CMK (cell line): ENCODE results near the gene COQ8A.
"Not testable (repeated sequence)": the region's sequence is repeated elsewhere in the genome, so short reads cannot be mapped to it uniquely, and the experiment has no call there.

Experiments
- DNase-seq: peaks from one replicate; pipeline ENCODE4 v3.0.0-alpha.2; 2010; ENCODE audit warnings: low read depth

Gene COQ8A

DNA sequence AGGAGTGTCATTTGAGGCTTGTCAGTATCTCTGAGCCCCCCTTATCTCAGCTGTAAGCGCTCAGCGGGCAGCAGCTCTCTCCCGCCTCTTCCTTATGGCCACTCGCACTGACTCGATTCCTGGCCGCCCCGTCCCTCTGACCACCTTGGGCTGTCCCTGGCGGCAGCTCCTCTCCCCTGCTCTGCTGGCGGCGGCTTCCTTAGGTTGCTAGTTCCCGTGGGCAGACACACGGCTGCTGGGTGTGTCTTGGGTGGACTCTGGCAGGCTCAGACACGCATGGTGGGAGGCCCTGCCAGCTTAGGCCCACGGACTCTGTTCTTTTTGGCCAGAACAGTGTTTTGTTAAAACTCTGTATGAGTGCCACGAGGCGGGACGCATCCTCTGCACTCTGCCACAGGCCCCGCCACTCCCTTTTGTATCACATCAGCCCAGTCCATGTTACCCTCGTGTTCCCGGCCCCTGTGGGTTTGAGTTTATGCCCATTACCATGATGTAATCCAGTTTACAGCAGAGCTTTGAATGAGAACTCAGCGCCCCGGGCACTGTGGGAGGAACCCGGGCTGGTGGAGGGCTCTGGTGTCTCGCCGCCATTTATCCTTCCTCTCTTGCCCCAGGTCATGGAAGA is 45.9 kb downstream of the COQ8A start:
- no peak for DNase-seq

DNA sequence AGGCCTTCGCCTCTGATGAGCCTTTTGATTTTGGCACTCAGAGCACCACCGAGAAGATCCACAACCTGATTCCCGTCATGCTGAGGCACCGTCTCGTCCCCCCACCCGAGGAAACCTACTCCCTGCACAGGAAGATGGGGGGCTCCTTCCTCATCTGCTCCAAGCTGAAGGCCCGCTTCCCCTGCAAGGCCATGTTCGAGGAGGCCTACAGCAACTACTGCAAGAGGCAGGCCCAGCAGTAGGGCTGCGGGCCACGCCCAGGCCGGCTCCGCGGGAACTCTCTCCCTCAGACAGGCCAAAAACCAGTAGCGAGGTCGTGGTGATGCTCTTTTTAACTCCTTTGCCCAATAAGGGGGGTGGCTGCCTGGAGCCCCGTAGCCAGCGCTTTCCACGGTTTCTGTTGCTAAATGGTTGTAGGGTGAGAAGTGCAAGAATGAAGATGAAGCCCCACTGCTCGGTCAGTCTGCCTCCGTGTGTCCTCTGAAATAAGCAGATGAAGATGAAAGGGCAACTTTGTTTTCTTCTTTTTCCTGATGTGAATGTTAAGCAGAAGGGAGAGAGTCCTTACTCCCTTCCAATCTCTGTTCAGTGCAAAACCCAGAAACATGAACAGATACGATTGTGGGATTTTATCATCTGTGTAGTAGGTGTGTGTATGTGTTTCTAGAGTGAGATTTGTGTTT is 46.5 kb downstream of the COQ8A start:
- no peak for DNase-seq

DNA sequence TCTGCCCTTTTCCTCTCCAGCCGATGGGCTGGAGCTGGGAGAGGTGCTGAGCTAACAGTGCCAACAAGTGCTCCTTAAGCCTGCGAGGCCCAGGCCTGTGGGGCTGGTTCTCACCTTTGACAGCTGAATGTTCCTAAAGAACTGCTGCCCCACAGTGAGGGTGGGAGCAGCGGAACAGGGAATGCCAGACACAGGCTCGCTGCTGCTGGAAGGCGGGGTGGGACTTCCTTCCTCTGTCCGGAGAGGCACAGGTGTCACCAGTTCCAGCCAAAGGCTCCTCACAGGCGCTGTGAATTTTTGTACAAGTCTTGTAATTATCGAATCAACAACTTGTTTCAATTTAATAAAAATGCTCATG is 47.1 kb downstream of the COQ8A start:
- no peak for DNase-seq

DNA sequence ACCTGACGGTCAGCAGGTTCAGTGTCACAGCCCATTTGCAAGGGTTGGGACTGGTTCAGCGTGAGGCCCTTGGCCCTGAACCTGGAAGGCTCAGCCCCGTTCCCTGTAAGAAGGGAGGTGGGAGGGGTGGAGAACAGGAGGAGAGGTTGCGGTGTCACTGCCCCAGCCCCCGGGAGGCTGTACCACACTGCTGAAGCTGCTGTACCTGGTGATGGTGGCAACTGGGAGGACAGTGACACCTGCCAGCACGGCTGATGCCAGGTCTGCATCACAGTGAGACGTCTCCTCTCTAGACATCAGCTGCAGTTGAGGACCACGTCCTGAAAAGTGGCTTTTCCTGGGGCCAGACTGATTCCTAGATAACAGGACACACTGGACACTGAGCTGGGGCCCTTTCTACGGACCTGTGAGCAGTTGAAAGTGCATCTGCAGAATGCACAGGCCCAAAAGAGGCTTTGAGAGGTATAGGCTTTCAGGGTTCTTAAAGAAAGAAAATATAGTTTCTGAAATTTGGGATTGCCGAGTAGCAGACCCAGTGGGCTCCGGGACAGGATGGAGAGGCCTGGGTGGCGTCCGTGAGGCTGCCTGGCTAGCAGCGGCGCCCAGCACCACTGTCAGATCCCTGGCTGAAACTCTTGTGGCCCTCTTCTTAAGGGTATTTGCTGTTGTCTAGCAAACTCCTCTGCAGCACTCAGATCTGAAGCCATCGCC is 47.7 kb downstream of the COQ8A start:
- no peak for DNase-seq

DNA sequence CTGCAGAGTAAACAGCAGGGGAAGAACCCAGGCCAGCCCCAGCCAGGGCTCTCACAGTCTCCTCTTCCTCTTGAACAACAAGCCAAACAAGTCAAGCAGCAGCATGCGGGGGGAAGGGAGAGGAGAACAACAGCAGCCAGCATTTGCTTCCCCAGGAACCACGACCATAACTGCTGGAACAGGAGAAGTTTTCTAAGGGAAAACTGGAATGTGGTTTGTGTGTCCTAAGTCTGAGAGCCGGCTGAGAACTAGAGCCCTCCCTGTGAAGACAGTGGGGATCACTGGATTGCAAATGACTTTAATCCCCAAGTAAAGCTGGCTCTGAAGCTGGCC is 48.2 kb downstream of the COQ8A start:
- no peak for DNase-seq

DNA sequence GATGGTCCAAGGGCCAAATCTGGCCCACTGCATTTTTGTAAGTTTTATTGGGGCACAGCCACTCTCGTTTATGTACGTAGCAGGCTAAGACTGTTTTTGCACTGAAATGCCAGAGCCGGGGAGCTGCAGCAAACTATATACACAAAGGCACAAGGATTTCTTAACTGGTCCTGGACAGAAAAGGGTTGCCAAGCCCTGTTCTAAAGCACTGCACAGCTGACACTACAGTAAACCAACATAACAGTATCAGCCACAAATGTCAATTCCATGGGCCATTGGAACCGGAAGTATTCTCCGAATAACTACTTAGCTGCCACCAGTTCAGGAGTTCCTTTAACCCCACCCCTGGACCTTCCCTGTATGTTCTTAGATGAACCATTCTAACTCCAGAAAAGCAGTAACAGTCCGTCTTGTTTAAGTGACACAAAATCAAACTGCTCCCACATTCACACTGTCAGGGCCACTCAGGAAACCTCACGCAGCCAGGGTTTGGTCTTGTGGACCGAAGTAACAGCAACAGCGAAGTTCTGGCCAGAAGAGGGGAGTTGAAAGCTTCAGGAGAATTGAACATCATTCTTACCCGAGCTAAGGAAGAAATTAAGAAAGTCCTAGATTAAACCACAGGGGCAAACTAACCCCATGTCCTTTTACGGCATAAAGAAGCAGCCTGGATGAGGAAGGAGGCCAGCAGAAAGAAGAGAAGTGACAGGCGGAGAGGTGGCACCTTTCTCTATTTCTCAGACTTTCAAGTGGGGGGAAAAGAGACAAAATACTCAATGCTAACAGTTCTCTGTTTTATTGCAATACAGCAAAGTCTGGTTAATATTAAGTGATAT is 49.2 kb downstream of the COQ8A start:
- no peak for DNase-seq

DNA sequence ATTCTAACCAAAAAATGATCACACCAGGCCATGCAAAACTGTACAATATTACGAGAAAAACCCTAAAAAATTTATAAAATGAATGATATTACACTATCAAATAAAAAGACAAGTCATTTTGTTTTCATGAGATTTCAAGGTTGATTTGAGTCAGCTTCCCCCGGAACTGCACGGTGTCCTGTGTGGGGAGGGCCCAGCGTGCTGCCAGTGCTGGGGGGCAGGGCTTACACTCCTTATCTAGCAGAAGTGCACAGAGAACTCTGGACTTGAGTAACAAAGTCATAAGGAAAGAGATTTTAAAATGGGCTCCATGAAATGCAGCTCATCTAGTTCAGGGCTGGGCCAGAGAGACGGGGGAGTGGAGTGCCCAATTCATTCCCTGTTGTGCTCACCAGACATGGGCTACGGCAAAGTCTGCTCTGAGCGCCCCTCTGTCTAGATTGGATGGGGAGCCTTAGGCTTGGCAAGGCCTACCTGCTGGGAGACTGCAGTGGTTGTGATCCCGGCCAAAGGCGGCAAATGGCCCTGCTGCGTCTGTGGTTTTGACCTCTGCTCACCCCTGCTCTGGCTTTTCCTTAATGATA is 50.1 kb downstream of the COQ8A start:
- DNase-seq = no peak

DNA sequence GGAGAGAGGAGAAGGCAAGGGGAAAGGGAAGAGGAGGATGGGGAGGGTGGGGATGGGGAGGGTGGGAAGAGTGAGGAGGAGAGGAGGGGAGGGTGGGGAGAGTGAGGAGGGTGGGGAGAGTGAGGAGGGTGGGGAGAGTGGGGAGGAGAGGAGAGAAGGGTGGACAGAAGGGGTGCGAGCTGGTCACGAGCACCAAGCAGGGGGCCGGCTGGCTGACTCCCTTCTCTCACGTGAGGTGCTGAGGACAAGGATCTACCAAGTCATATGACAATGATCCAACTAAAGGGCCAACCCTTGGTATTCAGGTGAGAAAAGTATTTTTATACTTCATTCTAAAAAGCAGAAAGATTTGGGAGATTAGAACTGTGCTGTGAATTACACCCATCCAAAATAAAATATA is 51.8 kb downstream of the COQ8A start:
- no peak for DNase-seq

DNA sequence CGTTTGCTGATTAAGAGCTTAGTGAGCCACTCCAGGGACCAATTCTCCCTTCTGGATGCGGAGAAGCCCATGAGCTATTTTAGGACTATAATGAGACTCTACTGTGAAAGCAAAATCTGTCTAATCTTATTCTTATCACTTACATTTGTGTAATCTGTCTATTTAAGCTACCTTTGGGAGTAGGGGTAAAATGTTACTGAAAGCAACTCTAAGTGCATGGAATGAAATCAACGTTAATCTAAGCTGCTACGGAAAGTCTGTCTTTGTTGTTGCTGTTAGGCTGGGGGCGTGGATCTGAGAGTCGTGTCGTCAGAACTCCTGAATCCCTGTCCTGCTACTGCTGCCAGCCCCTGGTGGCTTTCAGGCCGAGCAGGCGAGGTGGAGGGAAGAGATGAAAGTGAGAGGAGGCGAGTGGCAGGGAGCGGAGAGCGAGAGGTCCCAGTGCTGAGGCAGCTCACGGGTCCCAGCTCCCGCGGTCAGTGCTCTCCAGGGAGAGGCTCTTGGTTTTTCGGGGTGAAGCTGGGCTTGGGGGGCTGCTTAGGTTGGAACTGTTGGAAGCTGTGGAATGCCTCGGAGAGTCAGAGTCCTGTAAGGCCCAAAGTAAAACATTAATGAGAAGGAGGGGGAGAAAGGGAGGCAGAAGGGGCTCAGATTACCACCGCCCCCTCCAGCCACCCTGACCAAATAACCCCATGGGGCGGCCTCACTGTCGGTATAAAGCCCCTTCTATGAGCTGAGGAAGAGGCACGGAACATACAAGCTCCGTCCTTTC is 53.9 kb downstream of the COQ8A start:
- no peak for DNase-seq

DNA sequence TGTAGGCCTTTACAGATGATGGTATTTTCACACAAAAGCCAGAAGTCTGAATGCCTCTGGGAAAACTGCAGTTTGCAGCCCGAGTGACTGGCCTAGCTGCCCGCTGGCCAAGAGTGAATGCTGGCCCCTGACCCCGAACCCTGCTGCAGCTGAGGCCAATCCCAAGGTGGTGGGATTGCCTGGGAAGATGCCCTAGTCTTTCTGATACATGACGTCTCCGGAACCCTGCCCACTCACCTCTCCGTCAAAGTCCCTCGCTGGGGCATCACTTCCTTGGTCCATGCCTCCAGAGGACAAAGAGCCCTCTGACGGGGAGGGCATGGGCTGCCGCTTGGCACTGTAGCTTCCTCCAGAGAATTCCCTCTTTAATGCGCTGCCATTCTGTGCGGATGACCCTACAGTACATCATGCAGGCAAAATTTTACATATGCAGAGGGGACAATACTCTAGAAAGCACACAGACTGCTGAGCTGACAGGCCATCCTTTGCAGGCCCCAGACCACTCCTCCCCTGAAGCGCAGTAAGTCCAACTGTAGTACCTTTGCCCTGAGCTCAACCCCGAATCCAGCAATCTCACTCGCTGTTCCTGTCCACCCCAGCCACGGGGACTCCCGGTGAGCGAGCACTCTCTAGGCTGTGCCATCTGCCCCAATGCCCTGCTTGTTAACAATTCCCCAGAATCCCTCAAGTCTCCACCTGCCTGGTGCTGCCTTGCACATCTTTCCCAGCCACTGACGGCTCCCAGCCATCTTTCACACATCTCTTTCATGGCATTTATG is 54.7 kb downstream of the COQ8A start:
- DNase-seq = no peak

DNA sequence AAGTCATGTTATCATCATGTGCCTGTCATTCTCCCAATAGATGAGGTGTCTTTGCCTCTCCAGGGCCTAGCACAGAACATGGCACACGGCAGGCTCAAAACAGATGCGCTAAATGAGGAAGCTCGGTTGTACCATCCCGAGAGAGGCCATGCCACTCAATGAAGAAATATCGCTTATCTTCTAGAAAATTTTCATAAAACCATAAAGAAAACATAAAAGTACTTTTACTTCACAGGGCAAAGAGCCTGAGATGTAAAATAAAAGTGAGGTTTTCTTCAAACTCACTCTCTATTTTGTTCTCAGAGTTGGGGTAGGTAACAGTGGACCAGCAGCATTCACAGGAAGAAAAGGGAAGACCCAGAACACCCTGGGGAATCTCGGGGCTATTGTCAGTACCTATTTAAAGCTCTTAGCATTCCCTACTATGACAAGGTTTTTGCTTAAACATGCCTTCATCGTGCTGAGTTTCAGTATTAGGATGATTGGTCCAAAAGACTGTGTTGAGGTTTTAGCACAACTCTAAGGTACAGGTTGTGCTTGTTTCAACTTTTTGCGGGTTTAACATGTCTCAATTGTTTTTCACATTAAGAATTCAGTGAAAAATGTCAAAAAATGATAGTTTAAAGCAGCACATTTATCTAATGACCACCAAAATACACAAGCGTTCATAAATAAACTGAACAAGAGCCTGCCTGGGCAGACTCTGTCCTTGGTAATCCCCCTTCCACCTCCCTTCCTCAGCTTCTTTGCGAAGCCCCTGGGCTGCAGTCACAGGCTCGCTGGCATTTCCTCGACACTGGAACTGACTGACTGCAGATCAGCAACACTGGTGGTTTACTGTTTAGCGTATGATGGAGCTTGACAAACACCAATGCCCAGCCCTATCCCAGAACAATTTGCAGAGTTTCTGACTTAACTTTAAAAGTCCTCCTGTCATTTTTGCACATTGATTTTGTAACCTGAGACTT is 55.6 kb downstream of the COQ8A start:
- DNase-seq = no peak

DNA sequence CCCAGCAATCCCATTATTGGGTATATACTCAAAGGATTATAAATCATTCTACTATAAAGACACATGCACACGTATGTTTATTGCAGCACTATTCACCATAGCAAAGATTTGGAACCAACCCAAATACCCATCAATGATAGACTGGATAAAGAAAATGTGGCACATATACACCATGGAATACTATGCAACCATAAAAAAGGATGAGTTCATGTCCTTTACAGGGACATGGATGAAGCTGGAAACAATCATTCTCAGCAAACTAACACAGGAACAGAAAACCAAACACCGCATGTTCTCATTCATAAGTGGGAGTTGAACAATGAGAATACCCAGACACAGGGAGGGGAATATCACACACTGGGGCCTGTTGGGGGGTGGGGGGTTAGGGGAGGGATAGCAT is 59.5 kb downstream of the COQ8A start:
- DNase-seq = not testable (repeated sequence)

DNA sequence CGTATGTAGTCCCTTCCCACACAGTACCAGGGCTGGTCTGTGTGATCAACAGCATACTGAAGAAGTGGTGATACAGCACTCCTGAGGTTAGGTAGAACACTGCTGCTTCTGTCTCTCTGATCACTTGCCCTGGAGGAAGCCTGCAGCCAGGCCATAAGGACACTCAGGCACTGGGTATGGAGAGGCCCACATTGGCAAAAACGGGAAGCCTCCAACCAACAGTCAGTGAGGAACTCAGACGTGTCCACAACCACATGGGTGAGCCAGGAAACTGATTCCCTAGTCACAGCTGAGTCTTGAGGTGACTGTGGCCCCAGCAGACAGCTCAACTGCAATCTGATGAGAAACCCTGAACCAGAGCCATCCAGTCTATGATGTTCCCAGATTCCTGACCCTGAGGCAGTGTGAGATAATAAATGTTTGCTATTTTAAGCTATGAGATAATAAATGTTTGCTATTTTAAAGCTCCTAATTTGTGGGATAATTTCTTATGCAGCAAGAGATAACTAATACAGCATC is 62.5 kb downstream of the COQ8A start:
- DNase-seq = no peak

DNA sequence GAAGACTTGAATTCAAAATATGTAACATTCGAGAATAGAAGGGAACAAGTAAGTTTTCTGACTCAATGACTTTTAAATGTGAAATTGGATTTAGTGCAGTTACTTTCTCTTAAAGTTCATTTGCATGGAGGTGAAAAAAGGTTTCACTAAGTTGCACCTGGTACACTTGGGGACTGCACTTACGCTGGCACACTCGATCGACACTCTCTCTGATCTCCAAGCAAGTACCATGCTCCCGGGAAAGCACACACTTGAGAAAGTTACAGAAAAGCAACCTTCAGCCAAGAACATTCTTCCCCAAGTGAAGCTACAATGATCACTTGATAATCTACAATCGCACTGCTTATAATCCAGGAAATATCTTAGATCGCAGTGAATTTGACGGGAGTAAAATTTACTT is 63.1 kb downstream of the COQ8A start:
- DNase-seq = no peak

DNA sequence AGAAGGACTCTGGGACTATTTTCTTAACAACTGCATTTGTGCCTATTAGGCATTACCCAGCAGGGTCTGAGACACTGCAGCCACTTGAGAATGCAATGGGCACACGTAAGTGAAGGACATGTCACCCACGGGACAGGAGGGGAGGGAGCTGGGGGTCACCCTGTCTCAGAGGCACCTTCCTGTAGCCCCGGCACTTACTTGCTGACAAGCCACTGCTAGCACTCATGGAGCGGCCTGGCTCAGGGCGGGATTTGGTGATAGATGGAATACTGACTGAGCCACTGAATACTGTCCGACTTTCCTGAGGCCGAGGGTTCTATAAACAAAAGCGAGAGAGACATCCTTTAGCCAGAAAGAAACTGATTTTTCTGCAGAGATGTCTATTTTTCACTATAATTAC is 64.7 kb downstream of the COQ8A start:
- no peak for DNase-seq

DNA sequence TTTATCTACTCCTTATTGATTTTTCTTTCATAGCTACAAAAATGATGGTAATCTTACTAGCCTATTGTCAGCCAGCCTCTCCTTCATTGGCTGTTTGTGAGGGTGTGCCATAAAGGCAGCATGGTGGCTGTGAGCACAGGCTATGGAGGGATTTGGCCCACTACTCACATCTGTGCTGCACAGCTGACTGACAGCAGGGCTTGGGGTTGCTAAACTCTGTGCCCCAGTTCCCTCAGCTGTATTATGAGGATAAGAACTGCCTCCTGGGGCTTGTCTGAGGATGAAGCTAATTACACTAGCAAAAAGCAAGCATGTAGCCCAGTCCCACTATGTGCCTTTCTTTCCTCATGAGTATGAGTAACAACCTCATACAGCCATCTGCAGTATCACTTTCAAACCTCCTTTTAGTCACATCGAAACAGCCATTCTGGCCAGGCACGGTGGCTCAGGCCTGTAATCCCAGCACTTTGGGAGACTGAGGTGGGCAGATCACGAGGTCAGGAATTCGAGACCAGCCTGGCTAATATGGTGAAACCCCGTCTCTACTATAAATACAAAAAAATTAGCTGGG is 66.2 kb downstream of the COQ8A start:
- DNase-seq = no peak

DNA sequence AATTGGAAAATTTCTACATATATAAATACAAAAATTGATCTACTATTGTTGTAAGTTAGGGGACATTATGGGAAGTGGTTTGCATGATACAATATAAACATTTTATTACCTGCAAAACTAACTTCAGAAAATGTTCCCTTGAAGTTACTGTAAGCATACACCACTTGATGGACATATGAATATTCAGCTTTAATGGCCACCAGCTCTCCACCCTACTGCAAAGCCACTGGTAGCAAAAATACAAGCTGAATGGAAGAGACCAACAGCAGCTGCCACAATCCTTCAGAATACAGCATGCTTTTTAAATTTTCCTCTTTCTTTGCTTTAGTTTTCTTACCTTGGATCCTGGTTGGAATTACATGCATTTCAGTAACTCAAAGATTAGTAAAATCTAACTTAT is 69.8 kb downstream of the COQ8A start:
- no peak for DNase-seq

DNA sequence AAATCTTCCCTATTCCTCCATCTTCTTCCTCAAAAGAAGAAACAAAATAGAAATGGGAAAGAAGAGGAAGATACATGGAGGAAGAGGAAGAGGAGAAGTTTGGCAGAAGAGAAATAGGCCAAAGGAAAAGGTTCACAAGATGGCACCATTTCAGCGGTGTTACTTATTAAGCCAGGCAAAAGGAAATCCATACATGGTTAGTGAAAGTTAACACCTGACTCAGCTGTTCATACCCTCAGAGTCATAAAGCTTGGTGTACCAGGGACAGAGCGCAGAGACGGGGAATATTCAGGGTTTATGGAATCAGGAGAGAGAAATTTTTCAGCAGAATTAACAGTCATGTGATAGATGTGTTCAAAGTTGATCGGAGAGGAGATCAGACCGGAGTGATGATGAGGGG is 70.6 kb downstream of the COQ8A start:
- DNase-seq = no peak

DNA sequence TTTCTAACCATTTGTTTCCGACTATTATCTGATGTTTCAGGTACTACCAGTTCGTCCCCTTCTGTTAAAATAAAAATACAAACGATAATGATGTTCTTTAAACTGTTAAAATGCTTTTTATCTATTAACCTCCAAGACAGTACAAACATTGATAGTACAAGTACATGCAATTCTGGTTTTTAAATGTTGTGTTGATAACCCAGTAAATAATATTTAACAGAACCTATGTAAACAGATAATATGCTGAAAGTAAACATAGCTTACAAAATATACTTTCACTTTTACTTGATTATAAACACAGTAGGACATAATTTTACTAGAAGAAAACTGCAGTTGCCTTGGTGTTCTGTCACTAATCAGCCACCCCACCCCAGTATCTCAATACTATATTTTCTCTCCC is 76.9 kb downstream of the COQ8A start:
- no peak for DNase-seq
